ENCODE results near the gene PLA2G4A.

DNA sequence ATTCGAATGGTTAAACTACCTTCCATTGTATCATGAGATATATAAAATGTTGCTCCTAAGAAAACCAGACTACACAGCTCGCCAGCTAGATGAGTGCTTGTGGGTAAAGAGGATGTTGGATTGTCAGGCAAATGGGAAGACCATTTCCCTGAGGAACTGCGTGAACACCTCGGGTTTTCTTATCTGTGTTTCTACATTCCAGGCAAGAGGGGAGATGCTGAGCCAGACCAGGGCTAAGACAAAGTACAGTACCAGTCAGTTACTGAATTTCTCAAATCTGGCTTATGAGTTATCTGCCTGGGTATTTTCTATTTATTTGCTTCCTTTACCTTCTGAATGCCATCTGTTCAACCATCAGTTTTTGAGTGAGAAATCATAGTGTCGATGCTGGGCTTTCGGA is 170.8 kb downstream of the PLA2G4A start:
- TF ChIP-seq, protein P1, sequence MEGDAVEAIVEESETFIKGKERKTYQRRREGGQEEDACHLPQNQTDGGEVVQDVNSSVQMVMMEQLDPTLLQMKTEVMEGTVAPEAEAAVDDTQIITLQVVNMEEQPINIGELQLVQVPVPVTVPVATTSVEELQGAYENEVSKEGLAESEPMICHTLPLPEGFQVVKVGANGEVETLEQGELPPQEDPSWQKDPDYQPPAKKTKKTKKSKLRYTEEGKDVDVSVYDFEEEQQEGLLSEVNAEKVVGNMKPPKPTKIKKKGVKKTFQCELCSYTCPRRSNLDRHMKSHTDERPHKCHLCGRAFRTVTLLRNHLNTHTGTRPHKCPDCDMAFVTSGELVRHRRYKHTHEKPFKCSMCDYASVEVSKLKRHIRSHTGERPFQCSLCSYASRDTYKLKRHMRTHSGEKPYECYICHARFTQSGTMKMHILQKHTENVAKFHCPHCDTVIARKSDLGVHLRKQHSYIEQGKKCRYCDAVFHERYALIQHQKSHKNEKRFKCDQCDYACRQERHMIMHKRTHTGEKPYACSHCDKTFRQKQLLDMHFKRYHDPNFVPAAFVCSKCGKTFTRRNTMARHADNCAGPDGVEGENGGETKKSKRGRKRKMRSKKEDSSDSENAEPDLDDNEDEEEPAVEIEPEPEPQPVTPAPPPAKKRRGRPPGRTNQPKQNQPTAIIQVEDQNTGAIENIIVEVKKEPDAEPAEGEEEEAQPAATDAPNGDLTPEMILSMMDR (conservative IDR thresholded peaks at IDR 0.05; ENCODE audit: low read length): no peak
- no peak for TF ChIP-seq EZH2phosphoT487 (IDR thresholded peaks at IDR 0.05; ENCODE audit: borderline replicate concordance)

All from Loucy (cell line).